Cardiac muscle cell (in vitro differentiated cells and primary cell): Measurements from ENCODE around the gene PACS1. TPM values are rescaled to one million over a fixed set of nuclear protein-coding genes. Genes with fewer than 3 reads are reported as not detected.
"Not testable (repeated sequence)": the region's sequence is repeated elsewhere in the genome, so short reads cannot be mapped to it uniquely, and the experiment has no call there.

Experiments used
- DNase-seq, 2 donors: peaks; one replicate each; pipeline versions ENCODE4 v3.0.0 to v3.0.0-alpha.2; 2010 to 2017; ENCODE audit warnings: low read depth in 1 of 2, low spot score in 1 of 2
- H3K27ac ChIP-seq: fragments of 200-600 bp; sonication (generic); 2 replicates; pipeline ENCODE4 v1.5.1; 2016
- H3K27me3 ChIP-seq: fragments of 200-600 bp; sonication (generic); 2 replicates; pipeline ENCODE4 v1.6.0; 2016; ENCODE audit warnings: control low read depth
- H3K36me3 ChIP-seq: fragments of 200-600 bp; sonication (generic); 2 replicates; pipeline ENCODE4 v1.5.1; 2016; ENCODE audit warnings: control low read depth
- H3K4me1 ChIP-seq: fragments of 200-600 bp; sonication (generic); 2 replicates; pipeline ENCODE4 v1.8.1; 2017; ENCODE audit warnings: low read depth, mild to moderate bottlenecking, mixed run types
- H3K4me3 ChIP-seq: fragments of 200-600 bp; sonication (generic); 2 replicates; pipeline ENCODE4 v1.5.1; 2016; ENCODE audit warnings: mild to moderate bottlenecking
- H3K9me3 ChIP-seq: fragments of 200-600 bp; sonication (generic); 2 replicates; pipeline ENCODE4 v1.5.1; 2017; ENCODE audit warnings: low read depth, mild to moderate bottlenecking, control low read depth
- CTCF ChIP-seq: IDR thresholded peaks from 2 replicates; pipeline ENCODE4 v1.5.1; 2012; ENCODE audit warnings: low read depth, mild to moderate bottlenecking, low read length
- polyA plus RNA-seq: library from polyadenylated mRNA; unstranded; fragments of >200 nt; fragmentation: Nextera tagmentation; extraction: Ambion mirVana; gene quantifications from 2 replicates; pipeline ENCODE4 v1.2.1, GENCODE V29; 2016
- total RNA-seq: library from RNA; depleted of rRNA; stranded (reverse); fragments of >200 nt; gene quantifications from 2 replicates; pipeline ENCODE4 v1.2.3, GENCODE V29; 2016

The PACS1 gene
- total and polyA plus RNA-seq, 2 experiments from 2014 or later, result 61.6 to 62.1 TPM

- Histone ChIP-seq H3K27ac (no peak overlapping the region), H3K4me3 (no peak overlapping the region), H3K9me3 (no peaks in the 10 kb centered on the region), H3K4me1 (peaks cover 22% of the 10 kb centered on the region), H3K36me3 (no peaks in the 10 kb centered on the region), H3K27me3 (no peaks in the 10 kb centered on the region)
- no peak for DNase-seq
- no peak for TF ChIP-seq CTCF
Observed at GRCh38 chr11:66111158-66111557, 41.1 kb downstream of the PACS1 start.

GRCh38 chr11:66112041-66112491 lies 42.0 kb downstream of the PACS1 start:
- Histone ChIP-seq H3K9me3 (no peaks in the 10 kb centered on the region), H3K36me3 (no peaks in the 10 kb centered on the region), H3K27me3 (no peaks in the 10 kb centered on the region), H3K4me3 (no peak overlapping the region), H3K27ac (peak overlapping the region; percentile 58), H3K4me1 (peaks cover 26% of the 10 kb centered on the region)
- peak in 1 of 2 donors; percentile 22 for DNase-seq
- TF ChIP-seq CTCF, result no peak

- H3K27me3 ChIP-seq, result no peaks in the 10 kb centered on the region
- peak in 1 of 2 donors; percentile 84 for DNase-seq
- no peak overlapping the region for H3K4me3 ChIP-seq
- no peaks in the 10 kb centered on the region for H3K36me3 ChIP-seq
- peaks cover 26% of the 10 kb centered on the region for H3K4me1 ChIP-seq
- no peak for TF ChIP-seq CTCF
- H3K27ac ChIP-seq, result no peak overlapping the region
- no peaks in the 10 kb centered on the region for H3K9me3 ChIP-seq
Observed at GRCh38 chr11:66112601-66113499, 42.8 kb downstream of the PACS1 start.

GRCh38 chr11:66114957-66115356 lies 44.9 kb downstream of the PACS1 start:
- not testable (repeated sequence) for H3K27me3 ChIP-seq, H3K27ac ChIP-seq, H3K4me3 ChIP-seq, H3K9me3 ChIP-seq, DNase-seq, H3K36me3 ChIP-seq
- H3K4me1 ChIP-seq, result peaks cover 47% of the 10 kb centered on the region

- peaks cover 48% of the 10 kb centered on the region for H3K4me1 ChIP-seq
Observed at GRCh38 chr11:66115638-66116301, 45.7 kb downstream of the PACS1 start.

More at GRCh38 chr11:66115638-66116301, 45.7 kb downstream of the PACS1 start:
- Histone ChIP-seq H3K9me3 (no peaks in the 10 kb centered on the region), H3K4me3 (no peak overlapping the region), H3K36me3 (no peaks in the 10 kb centered on the region), H3K27ac (peak overlapping the region; percentile 52), H3K27me3 (no peaks in the 10 kb centered on the region)
- peak in 1 of 2 donors; percentile 35 for DNase-seq
- no peak for TF ChIP-seq CTCF
